HG03097 (cell line): ENCODE results near the gene FBXL4.
A peak's percentile ranks its signal among the peaks of the same experiment; 100 is the strongest.

Experiments used
- ATAC-seq: cut with Tn5 transposase; IDR thresholded peaks from one replicate; pipeline ENCODE4 v1.9.1; 2021; ENCODE audit not compliant: unreplicated experiment, low FRiP score

Gene FBXL4

DNA sequence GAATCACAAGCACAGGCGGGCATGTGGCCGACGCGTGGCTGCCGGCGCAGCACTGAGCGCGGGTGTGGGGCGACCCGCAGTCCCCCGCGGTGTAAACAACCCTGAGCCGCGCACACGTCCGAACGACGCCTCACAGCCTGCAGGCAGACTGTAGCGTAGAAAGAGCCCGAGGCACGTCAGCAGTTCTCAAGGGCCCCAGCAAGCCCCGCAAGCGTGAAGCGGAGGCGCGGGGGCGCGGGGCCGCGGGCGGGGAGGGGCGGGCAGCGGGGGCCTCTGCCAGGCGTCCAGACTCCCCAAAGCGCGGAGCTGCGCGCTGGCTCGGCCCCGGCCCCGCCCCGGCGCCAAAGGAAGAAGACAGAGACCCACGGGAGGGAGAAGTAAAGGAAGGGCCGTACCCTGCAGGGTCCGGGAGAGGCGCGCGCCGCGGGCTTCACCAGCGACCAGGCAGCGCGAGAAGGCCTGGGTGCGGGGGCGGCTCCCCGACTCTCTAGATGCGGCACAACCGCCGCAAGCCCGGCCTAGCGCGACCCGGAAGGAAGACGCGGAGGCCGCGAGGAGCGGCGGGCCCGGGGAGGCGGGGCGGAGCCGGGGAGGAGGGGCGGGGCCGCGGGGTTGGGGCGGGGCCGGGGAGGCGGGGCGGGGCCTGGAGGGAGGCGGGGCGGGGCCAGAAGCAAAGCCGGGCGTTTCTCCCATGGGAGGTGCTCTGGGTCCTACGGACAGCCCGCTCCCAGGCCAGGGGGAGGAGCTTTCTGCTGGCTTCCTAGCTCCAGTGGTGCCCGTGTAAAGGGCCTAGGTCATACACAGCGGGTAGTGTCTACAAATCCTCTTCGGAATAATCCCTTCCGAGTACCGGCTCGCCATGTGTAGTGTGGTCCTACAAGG, at the start of gene FBXL4:
FBXL4 (minus strand) TSS at position 536 of the 882 bp plus-strand sequence. CDS start 20,958 bp downstream, outside the sequence.
- peak; percentile 73 for ATAC-seq

DNA sequence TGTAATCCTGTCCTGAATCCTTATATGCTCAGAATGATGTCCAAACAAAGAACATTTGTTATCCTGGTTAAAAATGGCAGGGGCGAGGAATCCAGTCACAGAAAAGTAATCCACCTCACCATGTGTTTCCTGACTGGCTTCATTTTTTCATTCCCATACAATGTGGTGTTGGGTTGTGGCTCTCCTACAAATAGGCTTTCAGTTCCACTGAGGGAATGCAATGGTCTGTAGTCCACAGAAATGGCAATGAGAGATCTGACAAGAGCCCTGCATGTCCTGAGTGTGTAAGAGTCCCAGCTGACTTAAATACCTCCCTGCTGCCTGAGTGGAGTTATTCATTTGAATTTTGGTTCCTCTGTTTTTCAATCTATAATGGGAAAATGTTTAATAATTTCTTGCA, 47.4 kb upstream of the FBXL4 start:
- ATAC-seq, result no peak

DNA sequence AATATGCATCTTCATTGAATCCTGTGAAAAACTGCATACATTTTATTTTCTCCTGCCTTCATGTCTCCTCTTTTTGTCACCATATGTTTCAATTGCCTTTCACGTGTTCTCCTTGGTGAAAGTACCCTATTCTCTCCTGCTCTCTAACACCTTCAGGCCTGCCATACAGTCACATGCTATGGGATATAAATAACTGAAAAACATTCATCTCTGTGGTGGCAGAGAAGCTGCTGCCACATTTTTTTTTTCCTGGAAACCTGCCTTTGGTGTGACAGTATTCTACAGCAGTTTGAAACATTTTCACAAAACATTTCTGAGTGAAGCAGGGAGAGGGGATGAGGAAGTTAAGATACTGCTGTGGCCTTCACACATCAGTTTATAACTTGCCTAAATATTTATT, 44.8 kb upstream of the FBXL4 start:
- no peak for ATAC-seq

DNA sequence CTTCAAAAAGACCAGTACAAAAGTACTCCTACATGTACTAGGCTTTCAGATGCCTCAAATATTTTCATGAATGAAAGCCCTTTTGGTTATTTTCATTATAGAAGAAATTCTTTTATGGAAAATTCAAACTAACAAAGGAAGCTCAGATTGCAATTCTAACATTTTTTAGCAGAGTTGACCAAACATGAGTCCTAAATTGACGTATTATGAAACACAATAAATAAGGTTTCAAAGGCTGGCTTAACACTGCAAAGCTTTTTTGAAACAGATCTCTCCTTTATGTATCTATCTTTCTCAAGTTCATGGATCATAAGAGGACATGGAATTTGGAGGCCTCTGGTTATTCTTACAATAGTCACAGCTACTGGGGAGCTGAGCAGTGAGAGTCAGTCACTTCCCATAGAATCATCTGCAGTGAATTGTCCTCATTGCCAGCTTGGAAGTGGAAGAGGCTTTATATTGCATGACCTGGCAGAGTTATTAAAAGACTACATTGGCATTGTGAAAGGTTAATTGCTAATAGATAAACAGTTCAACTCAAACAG, 38.4 kb upstream of the FBXL4 start:
- ATAC-seq, result no peak

DNA sequence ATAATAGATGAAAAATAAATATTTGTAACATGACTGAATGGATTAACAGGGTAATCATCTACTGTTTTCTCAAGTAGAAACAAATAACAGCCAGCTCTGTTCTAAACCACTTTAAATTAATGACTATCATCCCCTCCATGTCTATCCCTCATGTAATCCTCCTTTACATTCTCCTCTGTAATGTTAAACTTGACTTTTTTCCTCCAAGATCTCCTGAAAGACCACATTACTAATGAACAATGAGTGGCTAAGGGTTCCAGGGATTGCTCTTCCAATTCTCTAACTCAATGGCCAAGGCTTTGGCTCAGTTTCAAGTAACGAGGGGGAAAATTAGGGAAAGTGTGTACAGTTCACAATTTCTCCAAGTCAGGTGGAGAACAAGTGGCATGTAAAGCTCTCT, 37.6 kb upstream of the FBXL4 start:
- ATAC-seq, result no peak

DNA sequence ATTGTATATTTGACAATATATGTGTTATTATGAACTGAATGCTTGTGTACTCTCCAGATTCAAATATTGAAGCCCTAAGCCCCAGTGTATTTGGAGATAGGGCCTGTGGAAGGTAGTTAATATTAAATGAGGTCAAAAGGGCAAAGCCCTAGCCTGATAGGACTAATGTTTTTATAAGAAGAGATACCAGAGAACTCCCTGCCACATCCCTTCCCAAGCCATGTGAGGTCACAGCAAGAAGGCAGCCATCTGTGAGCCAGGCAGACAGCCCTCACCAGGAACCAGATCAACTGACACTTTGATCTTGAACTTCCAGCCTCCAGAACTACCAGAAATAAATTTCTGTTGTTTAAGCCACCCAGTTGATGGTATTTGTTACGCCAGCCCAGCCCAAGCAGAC, 36.4 kb upstream of the FBXL4 start:
- no peak for ATAC-seq

DNA sequence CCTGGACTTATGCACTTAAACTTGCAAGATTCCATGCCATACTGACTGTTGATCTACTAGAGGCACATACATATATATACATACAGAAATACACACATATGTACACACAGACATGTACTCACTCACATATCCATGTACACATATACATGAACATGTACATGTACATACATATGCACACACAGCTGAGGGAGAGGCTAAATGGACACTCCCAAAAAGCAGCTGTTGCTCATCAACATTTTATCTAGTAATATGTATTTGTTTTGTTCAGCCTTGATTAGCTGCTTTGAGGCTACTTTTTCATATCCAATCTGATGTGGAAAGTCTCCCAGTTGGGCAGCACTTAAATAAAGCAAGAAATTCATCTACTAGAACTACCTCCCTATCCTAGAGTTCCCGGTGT, 33.7 kb upstream of the FBXL4 start:
- ATAC-seq, result no peak

DNA sequence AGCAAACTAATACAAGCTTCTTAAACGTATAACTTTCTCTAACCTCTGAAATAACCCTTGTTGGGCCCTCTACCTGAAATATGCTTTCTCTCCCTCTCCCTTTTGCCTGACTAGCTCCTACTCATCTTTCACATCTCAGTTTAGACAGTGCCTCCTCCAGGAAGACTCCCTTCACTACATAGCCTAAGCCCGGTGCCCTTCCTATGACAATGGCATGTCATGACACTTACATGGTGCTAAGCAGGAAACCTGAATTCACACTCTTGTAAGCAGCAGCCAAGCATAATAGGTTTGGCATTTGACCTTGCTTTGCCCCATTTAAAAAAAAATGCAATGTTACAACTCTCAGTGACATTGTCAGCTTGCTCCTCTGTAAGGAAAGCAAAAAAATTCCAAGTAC, 33.1 kb upstream of the FBXL4 start:
- ATAC-seq, result no peak

DNA sequence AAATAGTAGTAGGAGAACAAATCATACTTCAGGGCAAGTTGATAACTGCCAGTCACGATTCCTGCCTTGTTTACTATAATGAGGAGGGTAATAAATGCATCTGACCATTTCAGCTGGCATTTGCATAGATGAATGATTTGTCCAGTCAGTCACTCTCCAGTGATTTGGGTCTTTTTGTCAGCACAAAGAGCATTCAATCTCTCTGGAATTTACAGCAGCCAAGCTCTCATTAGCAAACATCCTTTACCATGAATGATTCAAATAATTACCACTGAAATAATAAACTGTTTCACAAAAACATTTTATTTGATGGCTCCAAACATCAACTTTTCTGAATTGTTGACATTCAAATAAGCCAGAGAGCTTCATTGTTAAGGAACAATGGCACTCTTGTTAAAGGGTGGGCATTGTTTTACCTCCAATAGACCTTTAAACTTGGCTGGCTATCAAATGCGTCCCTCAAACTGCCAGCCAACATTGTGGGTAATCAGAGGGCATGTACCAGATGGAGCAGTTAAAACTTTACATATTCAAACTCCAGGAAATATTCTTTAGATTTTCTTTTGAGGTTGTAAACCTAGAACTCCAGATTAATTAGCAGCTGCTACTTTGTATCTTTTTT, 30.0 kb upstream of the FBXL4 start:
- no peak for ATAC-seq

DNA sequence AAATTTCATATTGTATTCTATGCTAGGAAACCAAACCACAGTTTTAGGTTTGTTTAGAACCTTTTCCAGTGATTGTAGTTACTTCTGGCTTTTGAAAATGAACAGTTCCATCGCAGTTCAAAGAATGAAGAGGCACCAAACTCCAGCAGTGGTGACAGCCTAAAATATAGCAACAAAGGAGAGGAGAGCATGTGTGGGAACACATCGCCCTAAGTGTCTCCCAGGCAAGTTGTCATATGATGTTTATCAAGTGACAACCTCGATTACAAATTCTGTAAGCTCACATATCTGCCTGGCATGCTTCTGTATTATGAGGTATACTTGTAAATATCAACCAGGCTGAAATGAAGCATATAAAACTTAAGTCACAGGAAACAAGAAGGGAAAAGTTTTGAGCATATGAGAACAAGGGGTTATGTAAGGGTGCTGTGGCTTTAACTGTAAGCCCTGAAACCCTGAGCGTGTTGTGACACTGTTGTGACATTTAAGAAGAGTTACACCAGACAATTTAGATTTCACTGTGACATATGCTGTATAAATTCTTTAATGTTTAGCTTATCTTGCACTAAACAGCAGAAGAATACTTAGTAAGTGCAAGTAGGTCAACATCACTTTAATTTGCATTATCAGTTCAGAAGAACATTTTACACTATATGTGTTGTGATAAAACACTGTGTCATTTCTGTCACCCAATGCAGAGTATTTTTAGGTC, 29.1 kb upstream of the FBXL4 start:
- ATAC-seq, result no peak

DNA sequence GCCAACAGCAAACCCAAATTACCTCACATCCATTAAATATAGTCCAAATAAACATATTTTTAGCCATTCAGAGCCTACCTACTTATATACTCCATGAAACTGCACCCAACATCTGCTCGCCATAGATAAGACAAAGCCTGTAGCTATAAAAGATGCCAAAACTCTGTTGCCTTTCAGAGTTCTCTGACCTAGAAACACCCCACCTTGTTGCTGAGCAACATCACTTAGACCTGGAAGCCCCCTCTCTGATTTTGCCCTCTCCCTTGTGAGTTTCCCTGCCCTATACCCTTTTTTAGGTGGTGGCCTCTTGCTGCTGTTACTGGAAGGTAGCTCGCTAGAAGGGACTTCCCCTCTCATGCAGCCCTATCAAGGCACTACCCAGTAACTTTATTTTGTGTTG, 27.7 kb upstream of the FBXL4 start:
- ATAC-seq, result no peak

DNA sequence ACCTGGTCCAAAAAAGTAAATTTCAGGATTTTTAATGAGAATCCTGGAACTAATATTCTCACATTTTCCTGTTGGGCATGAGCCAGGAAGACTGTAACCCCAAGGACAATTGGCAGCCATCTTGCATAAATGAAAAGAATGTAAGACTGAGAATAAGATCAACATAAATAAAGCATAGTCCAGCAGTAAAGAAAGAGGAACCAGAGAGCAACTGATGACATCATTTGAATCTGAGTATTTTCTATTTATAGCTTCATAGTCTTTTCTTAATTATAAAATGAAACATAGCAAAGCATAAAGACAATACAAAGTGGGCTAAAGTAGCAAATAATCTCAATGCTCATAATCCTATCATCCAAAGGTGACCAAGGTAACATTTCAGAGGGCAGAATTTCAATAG, 26.6 kb upstream of the FBXL4 start:
- ATAC-seq, result no peak

DNA sequence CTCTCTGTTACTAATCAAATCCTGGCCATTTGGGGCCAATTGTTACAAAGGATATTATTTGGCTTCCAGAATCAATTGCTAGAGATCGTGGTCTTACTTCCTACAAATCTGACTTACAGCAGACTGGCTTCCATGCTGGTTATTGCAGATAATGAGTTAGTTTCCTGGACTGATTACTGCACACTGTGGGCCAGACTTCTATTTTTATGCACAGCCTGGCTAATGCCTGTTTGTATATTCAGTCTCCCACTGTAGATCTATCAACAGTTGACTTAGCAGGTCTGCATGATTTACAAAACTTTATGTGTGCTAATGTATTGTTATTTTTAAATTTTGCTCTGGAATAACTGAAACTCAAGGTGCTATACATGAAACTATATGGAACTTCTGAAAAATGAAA, 25.8 kb upstream of the FBXL4 start:
- ATAC-seq, result no peak

DNA sequence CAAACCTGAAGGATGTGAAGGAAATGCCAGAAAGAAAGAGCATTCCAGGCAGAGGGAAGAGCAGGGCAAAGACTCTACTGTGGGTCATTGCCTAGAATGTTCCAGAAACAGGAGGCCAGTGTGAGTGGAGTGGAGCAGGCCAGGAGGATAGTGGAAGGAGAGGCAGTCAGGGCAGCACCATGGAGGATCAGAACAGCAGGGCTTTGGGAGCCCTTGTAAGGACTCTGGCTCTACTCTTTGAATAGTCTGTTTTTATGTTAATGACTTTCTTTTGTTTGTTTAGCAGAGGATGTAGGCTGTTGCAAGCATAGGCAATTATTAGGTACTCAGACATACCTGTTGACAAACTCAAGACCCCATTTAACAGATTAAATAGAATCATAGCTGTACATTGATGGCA, 23.6 kb upstream of the FBXL4 start:
- ATAC-seq, result no peak

DNA sequence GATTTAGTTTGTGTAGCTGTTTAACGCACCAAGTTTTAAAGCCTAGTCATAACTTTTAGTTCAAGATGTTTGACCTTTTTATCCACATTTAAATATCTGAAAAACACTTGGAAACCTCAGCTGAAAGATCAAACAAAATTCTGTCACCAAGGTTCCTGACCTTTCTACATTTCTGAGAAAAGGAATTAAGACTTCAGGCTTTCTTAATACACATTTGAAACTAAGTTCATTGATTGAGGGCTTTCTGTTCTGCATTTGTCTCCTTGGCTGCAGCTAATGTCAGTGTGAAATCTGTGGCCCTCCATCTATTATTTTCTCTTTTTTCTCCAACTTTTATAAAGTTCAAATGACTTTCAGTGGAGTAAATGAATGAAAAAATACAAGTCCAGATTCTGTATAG, 22.7 kb upstream of the FBXL4 start:
- ATAC-seq, result no peak

DNA sequence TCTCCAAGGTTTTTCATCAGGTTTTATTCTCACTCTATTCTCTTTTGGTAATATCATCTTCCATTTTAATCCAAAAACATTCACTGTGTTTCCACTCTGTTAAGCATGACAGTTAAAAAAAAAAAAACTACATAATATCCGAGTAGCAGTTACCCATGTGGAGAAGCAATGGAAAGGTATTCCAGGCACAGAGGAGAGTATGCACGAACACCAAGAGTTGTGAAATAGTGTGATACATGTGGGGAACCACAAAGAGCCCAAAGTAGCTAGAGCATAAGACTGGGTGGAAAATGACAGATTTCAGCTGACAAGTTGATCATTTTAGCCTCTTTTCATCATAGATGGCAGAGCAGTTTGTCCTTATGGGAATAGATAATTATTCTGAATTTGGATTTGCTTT, 19.9 kb upstream of the FBXL4 start:
- ATAC-seq, result no peak

DNA sequence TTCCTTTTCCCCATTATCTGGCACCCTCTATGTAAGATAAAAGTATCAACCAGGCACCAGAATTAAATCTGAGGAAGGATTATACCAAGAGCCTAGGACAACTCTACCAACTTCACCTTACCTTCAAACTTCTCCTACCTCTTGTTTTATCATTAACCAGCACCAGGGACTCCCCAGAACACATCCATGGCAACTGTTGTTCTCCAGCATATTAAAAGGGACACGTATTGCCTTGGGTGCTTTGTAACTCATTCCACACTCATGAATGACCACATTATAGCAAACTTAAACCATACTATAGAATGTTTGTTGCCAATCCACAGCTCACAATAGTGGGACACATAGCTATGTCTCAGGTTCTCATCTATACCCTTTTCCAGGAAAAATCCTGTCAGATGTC, 11.9 kb upstream of the FBXL4 start:
- no peak for ATAC-seq

DNA sequence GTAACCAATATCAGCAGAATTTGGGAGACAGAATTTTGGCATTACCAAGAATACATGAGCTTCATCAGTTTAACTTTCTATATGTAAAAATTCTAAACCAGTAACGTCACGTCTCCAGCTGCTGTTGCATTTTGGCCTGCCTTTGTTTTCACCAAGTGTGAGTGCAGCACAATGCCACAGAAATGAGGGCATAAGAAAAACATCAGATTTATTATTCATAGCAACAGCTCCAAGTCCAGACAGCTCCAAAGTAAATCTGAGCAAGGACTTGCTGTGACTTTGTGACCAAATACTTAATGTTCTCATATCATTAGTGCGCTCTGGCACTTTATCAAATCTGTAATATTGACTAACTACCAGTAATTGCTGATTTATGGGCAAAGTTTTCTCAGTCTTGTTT, 11.0 kb upstream of the FBXL4 start:
- no peak for ATAC-seq

DNA sequence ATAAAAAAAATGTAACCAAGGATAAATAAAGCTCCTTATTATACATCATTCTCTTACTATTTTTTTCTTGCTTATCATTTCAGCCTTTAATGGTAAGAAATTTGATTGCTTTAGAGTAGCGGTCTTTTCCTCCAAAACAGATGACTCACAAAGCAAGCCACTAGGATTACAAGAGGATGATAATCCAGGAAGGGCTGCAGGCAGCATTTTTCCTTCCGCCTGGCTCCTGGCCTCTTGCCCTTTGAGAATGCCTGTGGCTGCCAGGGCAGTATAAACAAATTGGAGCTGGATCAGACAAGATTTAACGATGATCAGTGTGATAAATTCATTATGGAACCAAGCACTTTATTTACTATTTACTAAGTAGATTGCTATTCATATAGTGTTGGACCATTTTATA, 9.7 kb upstream of the FBXL4 start:
- no peak for ATAC-seq

DNA sequence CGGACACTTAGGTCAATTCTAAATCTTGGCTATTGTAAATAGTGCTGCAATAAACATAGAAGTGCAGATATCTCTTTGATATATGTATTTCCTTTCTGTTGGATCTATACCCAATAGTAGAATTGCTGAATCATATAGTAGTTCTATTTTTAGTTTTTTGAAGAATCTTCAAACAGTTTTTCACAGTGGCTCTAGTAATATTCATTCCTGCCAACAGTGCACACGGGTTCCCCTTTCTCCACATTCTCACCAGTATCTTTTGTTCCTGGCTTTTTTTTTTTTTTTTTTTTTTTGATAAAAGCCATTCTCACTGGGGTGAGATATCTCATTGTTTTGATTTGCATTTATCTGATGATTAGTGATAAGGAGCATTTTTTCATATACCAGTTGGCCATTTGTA, 1.8 kb upstream of the FBXL4 start:
- ATAC-seq, result no peak

DNA sequence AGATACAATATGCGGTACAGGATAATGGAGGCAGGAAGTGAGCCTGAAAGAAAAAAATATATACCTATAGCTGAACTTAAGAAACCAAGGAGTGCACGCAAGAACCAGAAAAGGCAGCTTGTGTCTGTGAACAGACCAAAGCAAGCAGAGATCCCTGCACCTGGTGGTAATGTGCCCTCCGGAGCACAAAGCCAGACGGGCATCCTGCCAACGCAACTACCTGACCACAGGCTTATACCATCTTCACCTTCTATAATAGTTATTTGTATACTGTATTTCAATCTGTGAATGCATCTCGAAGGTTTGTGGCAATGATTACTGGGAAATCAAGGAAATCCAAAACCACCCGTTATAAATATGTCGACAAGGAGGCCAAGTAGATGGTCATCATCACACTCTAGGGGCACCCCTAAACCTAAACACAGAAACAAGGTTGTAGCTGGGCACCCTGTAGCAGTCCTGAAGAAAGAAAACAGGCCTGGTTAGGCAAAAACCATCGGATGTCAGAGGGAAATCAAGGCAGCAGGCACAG, 801 bp downstream of the FBXL4 start:
- peak; percentile 31 for ATAC-seq
